ENCODE data around the gene TXNRD1.
"Not testable (repeated sequence)": the region's sequence is repeated elsewhere in the genome, so short reads cannot be mapped to it uniquely, and the experiment has no call there.

The TXNRD1 gene

DNA sequence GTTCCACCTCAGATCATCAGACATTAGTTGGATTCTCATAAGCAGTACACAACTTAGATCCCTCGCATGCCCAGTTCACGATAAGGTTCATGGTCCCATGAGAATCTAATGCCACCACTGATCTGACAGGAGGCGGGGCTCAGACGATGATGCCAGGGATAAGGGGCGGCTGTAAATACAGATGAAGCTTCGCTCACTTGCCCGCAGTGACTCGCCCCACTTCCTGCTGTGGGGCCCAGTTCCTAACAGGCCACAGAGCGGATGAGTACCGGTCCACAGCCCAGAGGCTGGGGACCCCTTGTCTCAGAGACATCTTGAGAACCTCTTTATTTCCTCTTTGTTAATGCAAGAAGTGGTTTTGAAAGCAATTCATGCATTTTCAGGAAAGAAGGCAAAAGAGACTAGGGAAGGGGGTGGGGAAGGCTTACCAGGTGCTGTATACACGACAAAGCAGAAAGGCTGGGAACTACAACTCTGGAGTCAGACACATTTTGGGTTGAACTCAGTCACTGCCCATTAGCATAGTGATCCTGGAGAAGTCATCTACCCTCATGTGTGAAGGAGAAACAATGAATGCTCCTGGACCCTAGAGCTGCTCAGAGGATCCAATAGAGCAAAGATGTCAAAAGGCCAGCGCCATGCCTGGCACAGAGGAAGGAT, 156.6 kb downstream of the TXNRD1 start:
- no peak for DNase-seq (ENCODE audit: low read depth in 2 of 2)

DNA sequence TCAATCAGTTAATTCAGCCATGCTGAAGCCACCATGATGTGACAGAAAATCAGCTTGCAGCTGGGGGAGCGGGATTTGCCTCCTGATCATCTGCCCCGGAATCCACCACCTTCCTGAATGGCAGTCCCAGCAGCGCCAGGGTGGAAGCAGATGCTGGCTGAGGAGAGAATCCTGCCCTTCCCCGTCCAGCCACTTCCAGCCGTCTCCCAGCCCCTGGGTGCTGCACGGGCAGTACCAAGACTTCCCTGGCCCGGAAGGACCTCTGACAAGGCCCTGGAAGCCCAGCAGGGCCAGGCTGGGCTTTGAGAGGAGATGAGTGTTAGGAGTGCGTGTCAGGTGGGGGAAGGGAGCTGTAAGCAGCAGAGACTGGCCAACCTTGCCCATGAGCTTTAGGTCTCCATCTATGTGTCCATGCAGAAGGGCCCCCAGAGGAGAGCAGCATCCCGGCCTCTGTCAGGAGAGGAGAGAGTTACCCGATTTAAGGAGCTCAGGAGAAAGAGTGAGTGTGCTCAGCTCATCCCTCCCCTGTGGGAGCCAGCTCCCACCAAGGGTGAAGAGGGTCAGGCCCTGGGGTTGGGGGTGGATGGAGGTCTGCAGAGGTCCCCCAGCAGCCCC, 157.2 kb downstream of the TXNRD1 start:
- no peak for DNase-seq (ENCODE audit: low read depth in 2 of 2)

DNA sequence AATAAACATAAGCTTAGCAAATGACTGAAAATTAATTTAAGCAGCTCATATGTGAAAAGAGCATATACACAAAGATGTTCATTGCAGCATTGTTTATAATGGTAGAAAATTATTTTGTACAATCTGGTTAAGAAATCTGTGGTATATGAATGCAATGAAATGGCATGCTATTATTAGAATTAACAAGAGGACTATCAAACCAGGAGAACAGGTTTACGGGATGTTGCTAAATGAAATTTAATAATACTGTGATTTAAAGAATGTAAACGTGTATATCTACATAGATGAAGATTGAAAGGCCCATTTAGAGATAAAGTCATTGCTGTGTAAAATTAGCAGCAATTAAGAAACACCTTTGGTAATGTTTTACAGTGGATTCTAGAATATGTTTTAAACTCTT, 158.5 kb downstream of the TXNRD1 start:
- no peak for DNase-seq (ENCODE audit: low read depth in 2 of 2)

DNA sequence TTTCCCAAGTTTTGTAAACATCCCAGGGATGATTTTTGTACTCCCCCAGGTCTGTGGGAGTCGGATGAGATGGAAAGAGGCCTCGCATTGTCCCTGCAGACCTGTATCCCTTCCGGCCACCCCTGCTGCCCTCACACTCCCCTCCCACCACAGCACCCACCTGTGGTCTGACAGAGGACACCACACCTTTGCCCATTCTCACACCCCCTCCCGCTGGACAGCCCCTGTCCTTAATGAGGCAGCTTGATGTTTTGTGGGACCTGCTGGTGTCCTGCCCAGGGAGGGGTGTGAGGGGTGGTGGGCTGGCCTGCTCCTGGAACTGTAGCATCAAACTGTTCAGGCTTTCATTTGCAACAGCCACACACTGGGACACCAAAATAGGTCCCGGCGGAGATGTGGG, 159.2 kb downstream of the TXNRD1 start:
- DNase-seq (ENCODE audit: low read depth in 2 of 2) = no peak

DNA sequence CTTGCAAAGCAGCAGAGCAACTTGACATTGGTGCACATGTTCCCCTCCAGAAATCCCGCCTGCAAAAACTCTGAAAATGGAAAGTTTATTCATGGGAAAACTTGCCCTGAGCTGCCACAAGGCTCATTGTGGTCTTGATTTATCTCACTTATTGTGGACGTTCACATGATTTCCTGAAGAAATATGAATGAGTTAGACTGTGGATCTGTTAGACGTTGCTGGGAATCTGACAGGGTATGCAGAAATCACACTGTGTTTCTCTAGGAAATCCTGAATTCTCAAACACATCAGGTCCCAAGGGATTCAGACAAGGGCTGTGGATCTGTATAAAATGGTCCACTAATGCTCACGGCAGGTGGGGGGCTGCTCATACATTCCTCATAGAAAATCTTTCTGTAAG, 160.2 kb downstream of the TXNRD1 start:
- no peak for DNase-seq (ENCODE audit: low read depth in 2 of 2)

DNA sequence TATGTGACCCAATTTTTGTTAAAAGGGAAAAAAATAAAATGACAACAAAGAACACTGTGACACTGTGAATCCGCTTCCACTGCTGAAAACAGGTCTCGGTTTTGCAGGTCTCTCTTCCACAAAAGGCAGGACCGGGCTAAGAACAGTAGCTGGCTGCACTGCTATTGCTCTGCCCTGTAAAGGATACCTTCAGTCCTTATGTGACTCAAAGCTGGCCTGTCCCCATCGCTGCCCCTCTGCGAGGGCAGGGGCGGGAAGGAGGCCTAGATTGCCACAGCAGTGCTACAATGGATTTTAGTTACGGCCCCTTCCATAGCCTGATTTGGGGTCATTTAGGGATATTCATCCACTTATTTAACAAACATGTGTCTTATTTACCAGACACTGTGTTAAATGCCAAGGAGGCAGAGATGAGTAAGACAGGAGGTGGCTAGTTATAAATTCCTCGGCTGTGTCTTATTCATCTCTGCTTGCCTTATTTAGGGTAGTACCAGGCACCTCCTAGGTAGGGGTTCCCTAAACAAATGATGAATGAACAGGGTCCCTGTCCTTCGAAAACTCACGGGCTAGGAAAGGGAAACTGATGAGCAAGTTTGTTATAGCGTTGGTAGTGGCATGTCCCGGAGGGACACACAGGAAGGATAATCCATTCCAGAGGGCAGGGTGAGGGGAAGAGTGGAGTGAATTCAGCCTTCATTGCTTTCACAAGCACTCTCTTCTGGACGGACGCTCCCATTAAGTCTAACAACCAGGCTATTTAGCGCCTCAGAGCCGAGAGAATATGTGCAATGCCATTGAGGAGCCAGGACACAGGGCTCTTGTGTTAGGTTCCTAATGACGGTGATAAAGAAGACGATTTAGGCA, 161.3 kb downstream of the TXNRD1 start:
- no peak for DNase-seq (ENCODE audit: low read depth in 2 of 2)

DNA sequence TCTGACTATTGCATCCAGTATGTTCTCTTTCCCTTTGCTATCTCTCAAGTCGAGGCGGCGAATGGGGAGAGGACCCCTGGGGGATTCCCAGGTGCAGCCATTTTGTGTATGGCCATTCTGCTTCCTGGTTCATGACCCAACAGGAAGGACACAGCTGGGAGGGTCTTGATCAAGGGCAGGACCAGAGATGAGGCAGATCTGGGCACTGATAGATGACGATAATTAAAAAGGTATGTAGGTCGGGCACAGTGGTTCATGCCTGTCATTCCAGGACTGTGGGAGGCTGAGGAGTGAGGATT, 161.9 kb downstream of the TXNRD1 start:
- no peak for DNase-seq (ENCODE audit: low read depth in 2 of 2)

DNA sequence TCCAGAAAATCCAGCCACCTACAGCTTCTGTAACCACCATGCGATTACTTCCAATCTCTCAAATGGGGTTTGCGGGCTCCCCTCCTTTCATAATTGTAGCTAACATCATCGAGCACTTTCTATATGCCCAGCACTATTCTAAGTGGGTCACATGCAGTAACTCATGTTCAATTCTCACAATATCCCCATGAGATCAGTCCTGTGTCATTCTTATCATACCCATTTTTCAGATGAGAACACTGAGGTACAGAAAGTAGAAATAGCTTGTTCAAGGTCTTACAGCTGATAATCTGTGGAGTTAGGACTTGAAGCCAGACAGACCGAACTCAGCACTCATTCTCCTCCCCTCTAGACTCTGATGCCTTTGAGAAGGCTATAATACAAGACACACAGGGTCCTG, 162.8 kb downstream of the TXNRD1 start:
- DNase-seq (ENCODE audit: low read depth in 2 of 2) = no peak

DNA sequence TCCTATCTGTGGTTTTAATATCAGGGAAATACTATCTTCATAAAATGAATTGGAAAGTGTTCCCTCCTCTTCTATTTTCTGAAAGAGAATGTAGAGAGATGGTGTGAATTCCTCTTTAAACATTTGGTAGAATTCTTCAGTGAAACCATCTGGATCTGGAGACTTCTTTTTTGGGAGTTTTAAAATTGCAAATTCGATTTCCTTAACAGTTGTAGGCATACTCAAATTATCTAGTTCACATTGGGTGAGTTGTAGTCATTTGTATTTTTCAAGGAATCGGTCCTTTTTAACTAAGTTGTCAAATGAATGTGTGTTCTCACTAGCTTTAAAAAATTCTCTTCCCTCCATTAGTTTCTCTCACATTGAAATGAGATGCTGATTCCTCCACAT, 165.8 kb downstream of the TXNRD1 start:
- DNase-seq (ENCODE audit: low read depth in 2 of 2) = no peak

DNA sequence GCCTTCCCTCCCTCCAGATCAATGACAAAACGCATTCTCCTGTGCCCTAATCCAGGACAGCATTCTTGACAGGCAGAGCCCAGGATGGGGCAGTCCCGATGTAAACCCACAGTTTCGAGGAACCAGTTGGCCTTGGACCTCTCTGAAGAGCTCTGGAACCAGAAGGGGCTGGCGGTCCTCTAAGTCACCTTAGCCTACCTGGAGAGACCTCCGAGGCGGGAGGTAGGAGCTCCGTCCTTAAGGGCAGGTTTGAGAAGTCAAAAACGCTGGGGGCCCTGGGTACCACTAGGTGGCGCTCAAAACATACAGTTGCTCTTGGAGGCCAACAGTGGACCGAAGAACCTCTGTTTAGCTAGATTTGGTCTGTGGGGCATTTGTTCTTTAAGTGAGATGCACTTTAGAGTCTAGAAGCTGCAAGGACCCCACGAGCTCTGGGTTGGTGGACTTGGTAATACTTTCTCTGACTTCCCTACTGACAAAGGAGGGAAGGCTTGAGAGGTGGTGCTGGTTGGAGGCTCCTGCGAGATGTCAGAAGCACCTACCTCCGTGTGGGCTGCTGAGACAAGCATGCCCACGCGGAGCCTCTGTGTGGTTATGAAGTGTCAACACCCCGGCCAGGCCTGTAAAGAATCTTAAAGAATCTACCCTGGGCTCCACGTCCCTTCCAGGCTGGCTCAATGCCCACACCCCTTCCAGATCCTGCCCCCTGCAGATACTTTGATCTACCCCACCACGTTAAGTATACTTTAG, 166.3 kb downstream of the TXNRD1 start:
- peak; percentile 63 to 68 for DNase-seq (ENCODE audit: low read depth in 2 of 2)

DNA sequence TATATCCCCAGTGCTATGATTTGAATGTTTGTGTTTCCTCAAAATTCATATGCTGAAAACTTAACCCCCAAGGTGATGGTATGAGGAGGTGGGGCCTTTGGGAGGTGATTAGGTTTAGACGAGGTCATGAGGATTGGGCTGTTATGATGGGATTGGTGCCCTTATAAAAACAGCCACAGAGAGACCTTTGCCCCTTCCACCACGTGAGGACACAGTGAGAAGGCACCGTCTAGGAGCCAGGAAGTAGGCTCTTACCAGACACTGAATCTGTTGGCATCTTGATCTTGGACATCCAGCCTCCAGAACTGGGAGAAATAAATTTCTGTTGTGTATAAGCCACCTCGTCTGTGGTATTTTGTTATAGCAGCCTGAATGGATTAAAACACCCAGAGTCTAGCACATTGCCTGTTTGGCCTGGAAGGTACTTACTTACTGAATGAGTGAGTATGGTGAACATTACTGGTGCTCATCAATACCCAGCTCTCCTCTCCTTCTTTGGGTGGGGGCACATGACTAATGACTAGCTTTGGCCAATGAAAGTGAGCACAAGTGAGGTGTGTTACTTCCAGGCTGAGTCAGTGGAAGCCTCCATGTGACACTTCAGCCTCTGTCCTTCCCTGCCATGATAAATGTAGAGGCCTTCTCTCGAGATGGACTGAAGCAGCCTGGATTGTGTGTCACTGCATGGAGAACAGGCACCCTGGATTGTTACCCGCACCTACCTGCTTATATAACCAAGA, 168.7 kb downstream of the TXNRD1 start:
- no peak for DNase-seq (ENCODE audit: low read depth in 2 of 2)

DNA sequence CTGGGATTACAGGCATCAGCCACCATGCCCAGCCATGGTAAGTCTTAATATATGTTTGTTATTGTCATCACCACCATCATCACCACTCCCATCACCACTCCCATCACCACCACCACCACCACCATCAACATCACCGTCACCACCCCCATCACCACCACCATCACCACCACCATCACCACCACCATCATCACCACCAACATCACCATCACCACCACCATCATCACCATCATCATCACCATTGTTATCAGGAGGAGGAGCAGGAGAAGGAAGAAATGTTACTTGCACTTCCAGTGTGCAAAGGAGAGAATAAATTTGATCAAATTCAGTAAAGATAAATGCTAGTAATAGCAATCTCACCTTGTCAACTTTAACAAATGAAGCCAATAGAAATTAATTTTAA, 169.9 kb downstream of the TXNRD1 start:
- DNase-seq (ENCODE audit: low read depth in 2 of 2) = no peak

DNA sequence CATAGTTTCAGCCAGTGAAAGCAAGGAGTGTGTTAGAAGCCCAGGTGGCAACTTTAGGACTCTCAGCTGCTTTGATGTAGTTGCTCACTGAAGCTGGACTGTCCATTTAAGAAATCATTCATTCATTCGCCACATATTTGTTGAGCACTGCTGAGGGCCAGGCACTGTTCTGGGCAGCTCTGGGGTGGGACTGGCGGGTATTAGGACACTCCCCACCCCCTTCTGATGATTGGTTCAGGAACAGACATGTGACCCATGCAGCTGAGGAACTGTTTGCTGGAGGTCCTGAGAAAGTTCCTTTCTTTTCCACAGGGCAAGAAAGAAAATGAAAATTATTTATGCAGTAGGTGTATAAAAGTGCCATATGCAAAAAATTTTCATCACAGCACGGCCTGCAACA, 170.9 kb downstream of the TXNRD1 start:
- DNase-seq (ENCODE audit: low read depth in 2 of 2) = no peak

DNA sequence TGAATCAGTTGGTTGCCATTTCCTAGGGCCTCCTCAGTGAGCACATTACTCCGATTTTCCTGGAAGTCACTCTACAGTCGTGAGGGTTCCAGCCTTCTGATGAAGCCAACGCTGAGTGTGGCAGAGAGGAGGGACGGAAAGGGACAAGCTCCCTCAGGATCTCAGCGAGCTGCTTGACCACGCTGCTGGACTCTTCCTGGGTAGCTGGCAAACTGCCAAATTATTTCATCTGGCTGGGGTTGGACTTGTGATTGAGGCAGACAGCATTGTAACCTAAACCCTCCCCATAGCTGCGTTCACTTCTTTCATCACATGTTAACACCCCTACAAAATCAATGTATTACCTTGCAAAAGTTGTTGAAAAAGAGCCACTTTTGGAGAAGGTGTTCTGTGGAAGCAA, 171.6 kb downstream of the TXNRD1 start:
- no peak for DNase-seq (ENCODE audit: low read depth in 2 of 2)

DNA sequence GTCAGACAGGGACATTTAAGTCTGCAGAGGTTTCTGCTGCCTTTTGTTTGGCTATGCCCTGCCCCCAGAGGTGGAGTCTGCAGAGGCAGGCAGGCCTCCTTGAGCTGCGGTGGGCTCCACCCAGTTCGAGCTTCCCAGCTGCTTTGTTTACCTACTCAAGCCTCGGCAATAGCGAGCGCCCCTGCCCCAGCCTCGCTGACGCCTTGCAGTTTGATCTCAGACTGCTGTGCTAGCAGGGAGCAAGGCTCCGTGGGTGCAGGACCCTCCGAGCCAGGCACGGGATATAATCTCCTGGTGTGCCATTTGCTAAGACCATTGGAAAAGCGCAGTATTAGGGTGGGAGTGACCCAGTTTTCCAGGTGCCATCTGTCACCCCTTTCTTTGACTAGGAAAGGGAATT, 178.5 kb downstream of the TXNRD1 start:
- DNase-seq (ENCODE audit: low read depth in 2 of 2) = not testable (repeated sequence)
